ENCODE data around the gene FBLL1. TPM values are rescaled to one million over a fixed set of nuclear protein-coding genes. Genes with fewer than 3 reads are reported as not detected.

FBLL1 gene
- total RNA-seq, 4 donors from 2014 or later = not detected

DNA sequence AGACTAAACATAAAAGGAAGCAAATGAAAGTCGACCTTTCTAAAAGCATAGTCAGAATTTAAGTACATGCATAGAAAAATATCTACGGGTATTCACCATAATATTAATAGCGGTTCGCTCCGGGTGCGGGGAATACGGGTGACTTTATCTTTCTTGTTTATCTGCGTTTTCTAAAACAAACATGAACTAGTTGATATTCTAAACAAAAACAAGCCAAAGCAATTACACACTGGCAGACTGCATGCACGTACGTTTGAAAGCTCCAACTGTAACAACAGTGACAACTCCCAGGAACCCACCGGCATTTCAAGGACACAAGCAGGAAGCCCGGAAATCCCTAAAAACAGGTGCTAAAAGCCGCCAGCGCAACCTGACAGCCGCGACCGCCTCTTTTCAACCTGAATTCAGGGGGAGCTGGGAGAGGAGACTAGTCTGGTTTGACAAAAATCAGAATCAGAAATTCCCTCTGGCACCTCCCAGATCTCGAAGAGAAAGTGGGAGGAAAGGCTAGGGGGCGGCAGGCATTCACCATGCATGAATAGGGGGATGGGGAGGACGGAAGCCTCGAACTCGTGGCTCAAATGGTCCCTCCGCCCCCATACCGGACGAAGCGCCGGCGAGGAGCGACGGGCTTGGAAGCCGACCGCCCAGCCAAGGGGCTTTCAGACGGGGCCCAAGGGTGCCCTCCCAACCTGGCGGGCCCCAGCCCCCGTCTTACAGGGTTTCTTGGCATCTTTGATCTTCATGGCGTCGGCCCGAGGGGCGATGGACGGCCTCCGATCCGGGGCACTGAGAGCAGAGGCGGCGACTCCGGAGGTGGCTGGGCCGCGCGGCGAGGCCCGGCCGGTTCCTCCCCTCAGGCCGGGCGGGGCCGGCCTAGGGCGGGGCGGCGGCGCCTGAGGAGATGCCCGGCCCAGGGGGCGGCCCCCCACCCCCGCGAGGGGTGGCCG is 49.7 kb downstream of the FBLL1 start, which contains the start of gene PANK3:
PANK3 (minus strand) TSS at position 831 of the 950 bp plus-strand sequence; CDS start at position 746, 85 bp downstream.
- TF ChIP-seq, protein P1, sequence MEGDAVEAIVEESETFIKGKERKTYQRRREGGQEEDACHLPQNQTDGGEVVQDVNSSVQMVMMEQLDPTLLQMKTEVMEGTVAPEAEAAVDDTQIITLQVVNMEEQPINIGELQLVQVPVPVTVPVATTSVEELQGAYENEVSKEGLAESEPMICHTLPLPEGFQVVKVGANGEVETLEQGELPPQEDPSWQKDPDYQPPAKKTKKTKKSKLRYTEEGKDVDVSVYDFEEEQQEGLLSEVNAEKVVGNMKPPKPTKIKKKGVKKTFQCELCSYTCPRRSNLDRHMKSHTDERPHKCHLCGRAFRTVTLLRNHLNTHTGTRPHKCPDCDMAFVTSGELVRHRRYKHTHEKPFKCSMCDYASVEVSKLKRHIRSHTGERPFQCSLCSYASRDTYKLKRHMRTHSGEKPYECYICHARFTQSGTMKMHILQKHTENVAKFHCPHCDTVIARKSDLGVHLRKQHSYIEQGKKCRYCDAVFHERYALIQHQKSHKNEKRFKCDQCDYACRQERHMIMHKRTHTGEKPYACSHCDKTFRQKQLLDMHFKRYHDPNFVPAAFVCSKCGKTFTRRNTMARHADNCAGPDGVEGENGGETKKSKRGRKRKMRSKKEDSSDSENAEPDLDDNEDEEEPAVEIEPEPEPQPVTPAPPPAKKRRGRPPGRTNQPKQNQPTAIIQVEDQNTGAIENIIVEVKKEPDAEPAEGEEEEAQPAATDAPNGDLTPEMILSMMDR (IDR thresholded peaks at IDR 0.05; ENCODE audit: low read depth) = no peak

- TF ChIP-seq, protein P1 (IDR thresholded peaks at IDR 0.05; ENCODE audit: low read depth) = no peak
Measured at GRCh38 chr5:168579488-168580226, 50.6 kb downstream of the FBLL1 start.

GRCh38 chr5:168580227-168580508 is 51.1 kb downstream of the FBLL1 start:
- TF ChIP-seq, protein P1 (IDR thresholded peaks at IDR 0.05; ENCODE audit: low read depth) = no peak

Small RNA genes within 50 kb of the gene (small RNA-seq; reads per million reads assigned to genes)
- gene MIR103A1 = 0.97 reads per million

Other genes with a start within 250 kb of the FBLL1 start
- 1 to 10 TPM in 2 of 4 donors, under 1 TPM in 1, not detected in 1; 0.34 to 5.1 (median 1.1) TPM for gene WWC1, start 237.7 kb upstream of the FBLL1 start, total RNA-seq
- gene RARS1, start 42.8 kb upstream of the FBLL1 start, total RNA-seq = 10 to 100 TPM; 49.4 to 71.9 (median 64.1) TPM
- gene PANK3, start 50.1 kb downstream of the FBLL1 start, total RNA-seq = 10 to 100 TPM; 25.8 to 44.2 (median 34.5) TPM

Data from subcutaneous adipose tissue (tissue), 4 donors.